ENCODE data around the gene PHF5A.

Gene PHF5A

GRCh38 chr22:41511521-41511968, 43.1 kb upstream of the PHF5A start:
- peaks cover 83% of the 10 kb centered on the region for H3K36me3 ChIP-seq (ENCODE audit: control insufficient read depth, low read length)

GRCh38 chr22:41508770-41509170, 40.3 kb upstream of the PHF5A start:
- Histone ChIP-seq H3K9me2 (replicated peaks; ENCODE audit: control insufficient read depth, low read length) (no peaks in the 10 kb centered on the region), H3K4me2 (ENCODE audit: low read length) (no peak overlapping the region), H3K4me3 (ENCODE audit: low read length) (no peak overlapping the region), H3K4me1 (ENCODE audit: control insufficient read depth, low read length) (no peaks in the 10 kb centered on the region), H3K27me3 (ENCODE audit: control insufficient read depth, low read length) (no peaks in the 10 kb centered on the region), H3K79me2 (ENCODE audit: control insufficient read depth, low read length) (peaks cover 7% of the 10 kb centered on the region), H3K27ac (ENCODE audit: low read depth, low read length) (no peak overlapping the region), H3F3A (ENCODE audit: control insufficient read depth, insufficient read depth) (no peaks in the 10 kb centered on the region), H3K36me3 (ENCODE audit: control insufficient read depth, low read length) (peaks cover 67% of the 10 kb centered on the region), H4K20me1 (ENCODE audit: control insufficient read depth, insufficient read depth, low read depth, low read length) (no peaks in the 10 kb centered on the region), H3K9me3 (ENCODE audit: control insufficient read depth, insufficient read depth, low read length) (no peaks in the 10 kb centered on the region)
- TF ChIP-seq CTCF (IDR thresholded peaks at IDR 0.05; ENCODE audit: low read depth, low read length, poor library complexity, severe bottlenecking), result peak; percentile 12
- no peak for TF ChIP-seq EZH2phosphoT487 (IDR thresholded peaks at IDR 0.05; ENCODE audit: borderline replicate concordance, low read length)

More at GRCh38 chr22:41511521-41511968, 43.1 kb upstream of the PHF5A start:
- H3K27ac ChIP-seq (ENCODE audit: low read depth, low read length), result no peak overlapping the region
- no peaks in the 10 kb centered on the region for H3K9me3 ChIP-seq (ENCODE audit: control insufficient read depth, insufficient read depth, low read length)
- H3K79me2 ChIP-seq (ENCODE audit: control insufficient read depth, low read length), result no peaks in the 10 kb centered on the region
- H3F3A ChIP-seq (ENCODE audit: control insufficient read depth, insufficient read depth), result no peaks in the 10 kb centered on the region
- no peaks in the 10 kb centered on the region for H3K27me3 ChIP-seq (ENCODE audit: control insufficient read depth, low read length)
- H4K20me1 ChIP-seq (ENCODE audit: control insufficient read depth, insufficient read depth, low read depth, low read length), result no peaks in the 10 kb centered on the region
- TF ChIP-seq CTCF (IDR thresholded peaks at IDR 0.05; ENCODE audit: low read depth, low read length, poor library complexity, severe bottlenecking), result no peak
- no peak for TF ChIP-seq EZH2phosphoT487 (IDR thresholded peaks at IDR 0.05; ENCODE audit: borderline replicate concordance, low read length)
- H3K4me2 ChIP-seq (ENCODE audit: low read length), result no peak overlapping the region
- no peaks in the 10 kb centered on the region for H3K9me2 ChIP-seq (replicated peaks; ENCODE audit: control insufficient read depth, low read length)
- no peak overlapping the region for H3K4me3 ChIP-seq (ENCODE audit: low read length)
- no peaks in the 10 kb centered on the region for H3K4me1 ChIP-seq (ENCODE audit: control insufficient read depth, low read length)

GRCh38 chr22:41507330-41508063, 39.0 kb upstream of the PHF5A start:
- H3K27me3 ChIP-seq (ENCODE audit: control insufficient read depth, low read length), result no peaks in the 10 kb centered on the region
- no peaks in the 10 kb centered on the region for H4K20me1 ChIP-seq (ENCODE audit: control insufficient read depth, insufficient read depth, low read depth, low read length)
- TF ChIP-seq CTCF (IDR thresholded peaks at IDR 0.05; ENCODE audit: low read depth, low read length, poor library complexity, severe bottlenecking) (no peak), EZH2phosphoT487 (IDR thresholded peaks at IDR 0.05; ENCODE audit: borderline replicate concordance, low read length) (no peak)
- peaks cover 9% of the 10 kb centered on the region for H3K79me2 ChIP-seq (ENCODE audit: control insufficient read depth, low read length)
- peaks cover 59% of the 10 kb centered on the region for H3K36me3 ChIP-seq (ENCODE audit: control insufficient read depth, low read length)
- no peaks in the 10 kb centered on the region for H3F3A ChIP-seq (ENCODE audit: control insufficient read depth, insufficient read depth)
- H3K27ac ChIP-seq (ENCODE audit: low read depth, low read length), result no peak overlapping the region
- no peak overlapping the region for H3K4me3 ChIP-seq (ENCODE audit: low read length)
- H3K9me3 ChIP-seq (ENCODE audit: control insufficient read depth, insufficient read depth, low read length), result no peaks in the 10 kb centered on the region
- no peaks in the 10 kb centered on the region for H3K9me2 ChIP-seq (replicated peaks; ENCODE audit: control insufficient read depth, low read length)
- no peak overlapping the region for H3K4me2 ChIP-seq (ENCODE audit: low read length)
- no peaks in the 10 kb centered on the region for H3K4me1 ChIP-seq (ENCODE audit: control insufficient read depth, low read length)

Data from DOHH2 (cell line).